GM19455 (cell line): ENCODE results near the gene GALNT16.
"Not testable (repeated sequence)": the region's sequence is repeated elsewhere in the genome, so short reads cannot be mapped to it uniquely, and the experiment has no call there.

Experiments used
- ATAC-seq: cut with Tn5 transposase; IDR thresholded peaks from one replicate; pipeline ENCODE4 v1.9.1; 2021; ENCODE audit not compliant: unreplicated experiment

The GALNT16 gene

DNA sequence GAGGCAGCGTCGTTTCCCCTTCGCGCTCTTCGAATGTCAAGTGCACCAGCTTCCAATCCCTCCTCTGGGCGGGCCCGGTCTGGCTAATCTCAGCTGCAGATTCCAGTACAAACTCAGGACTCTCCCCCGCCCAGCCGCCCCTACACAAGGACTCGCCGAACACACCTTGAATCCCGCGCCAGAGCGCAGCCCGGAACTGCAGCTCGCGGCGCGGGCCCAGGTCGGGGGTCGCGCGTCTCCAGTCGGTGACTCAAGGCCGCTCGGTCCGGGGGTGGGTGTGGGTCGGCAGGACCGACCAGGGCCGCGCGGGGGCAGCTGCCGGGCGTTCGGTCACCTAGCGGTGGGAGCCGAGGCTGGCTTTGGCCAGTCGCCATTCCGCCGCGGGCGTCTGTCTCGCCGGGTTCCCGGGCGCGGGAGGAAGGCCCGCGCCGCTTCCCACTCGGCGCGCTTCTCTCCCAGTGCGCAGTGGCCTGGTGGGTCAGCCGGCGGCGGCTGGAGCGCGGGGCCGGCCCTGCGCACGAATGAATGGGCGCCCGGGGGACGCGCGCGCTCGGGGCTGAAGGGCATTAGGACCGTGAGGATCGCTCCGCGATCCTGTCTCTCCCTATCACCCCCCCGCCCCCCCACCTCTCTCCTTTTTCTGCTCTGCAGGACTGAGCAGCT is at the start of gene GALNT16:
TSS of gene GALNT16 (plus strand) at position 632 of the 663 bp plus-strand sequence. CDS start 133 bp downstream, outside the sequence.
- ATAC-seq = no peak

- no peak for ATAC-seq
These were observed 45.6 kb upstream of the GALNT16 start for GRCh38 chr14:69214393-69214792.

DNA sequence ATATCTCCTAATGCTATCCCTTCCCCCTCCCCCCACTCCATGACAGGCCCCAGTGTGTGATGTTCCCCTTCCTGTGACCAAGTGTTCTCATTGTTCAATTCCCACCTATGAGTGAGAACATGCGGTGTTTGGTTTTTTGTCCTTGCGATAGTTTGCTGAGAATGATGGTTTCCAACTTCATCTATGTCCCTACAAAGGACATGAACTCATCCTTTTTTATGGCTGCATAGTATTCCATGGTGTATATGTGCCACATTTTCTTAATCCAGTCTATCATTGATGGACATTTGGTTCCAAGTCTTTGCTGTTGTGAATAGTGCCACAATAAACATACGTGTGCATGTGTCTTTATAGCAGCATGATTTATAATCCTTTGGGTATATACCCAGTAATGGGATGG is 42.3 kb upstream of the GALNT16 start:
- ATAC-seq = not testable (repeated sequence)

GRCh38 chr14:69224946-69225345 is 35.0 kb upstream of the GALNT16 start:
- no peak for ATAC-seq

GRCh38 chr14:69226178-69226577 is 33.8 kb upstream of the GALNT16 start:
- ATAC-seq = no peak

DNA sequence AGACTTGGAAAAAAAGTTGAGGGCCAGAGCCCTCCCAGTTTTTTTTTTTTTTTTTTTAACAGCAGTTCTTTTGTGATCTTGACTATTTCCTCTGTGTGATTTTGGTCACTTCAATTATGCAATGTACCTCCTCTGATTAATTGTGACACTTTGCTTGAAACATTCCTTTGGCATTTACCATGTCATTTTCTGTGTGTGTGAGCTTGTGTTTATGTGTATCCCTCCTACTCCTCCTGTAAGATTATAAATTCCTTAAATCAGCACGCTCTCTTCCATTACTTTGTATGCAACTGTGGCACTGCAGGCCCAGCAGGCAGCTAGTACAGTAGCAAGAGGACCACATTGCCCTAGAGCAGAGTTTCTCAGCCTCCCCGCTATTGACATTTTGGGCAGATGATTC is 33.2 kb upstream of the GALNT16 start:
- ATAC-seq = no peak

GRCh38 chr14:69231486-69231885 is 28.5 kb upstream of the GALNT16 start:
- no peak for ATAC-seq

DNA sequence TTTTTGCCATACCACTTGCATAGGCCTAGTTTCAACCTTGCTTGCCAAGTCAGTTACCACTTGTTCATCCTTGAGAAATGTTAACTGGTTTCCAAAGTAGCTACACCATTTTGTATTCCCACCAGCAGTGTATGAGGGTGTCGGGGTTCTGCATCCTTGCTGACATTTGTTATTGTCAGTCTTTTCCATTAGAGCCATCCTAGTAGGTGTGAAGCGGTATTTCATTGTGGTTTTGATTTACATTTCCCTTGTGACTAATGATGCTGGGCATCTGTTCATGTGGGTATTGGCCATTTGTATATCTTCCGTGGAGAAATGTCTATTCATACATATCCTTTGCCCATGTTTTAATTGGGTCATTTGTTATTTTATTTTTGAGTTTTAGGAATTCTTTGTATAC is 27.6 kb upstream of the GALNT16 start:
- no peak for ATAC-seq

- no peak for ATAC-seq
These were observed 25.9 kb upstream of the GALNT16 start for GRCh38 chr14:69234106-69234505.

DNA sequence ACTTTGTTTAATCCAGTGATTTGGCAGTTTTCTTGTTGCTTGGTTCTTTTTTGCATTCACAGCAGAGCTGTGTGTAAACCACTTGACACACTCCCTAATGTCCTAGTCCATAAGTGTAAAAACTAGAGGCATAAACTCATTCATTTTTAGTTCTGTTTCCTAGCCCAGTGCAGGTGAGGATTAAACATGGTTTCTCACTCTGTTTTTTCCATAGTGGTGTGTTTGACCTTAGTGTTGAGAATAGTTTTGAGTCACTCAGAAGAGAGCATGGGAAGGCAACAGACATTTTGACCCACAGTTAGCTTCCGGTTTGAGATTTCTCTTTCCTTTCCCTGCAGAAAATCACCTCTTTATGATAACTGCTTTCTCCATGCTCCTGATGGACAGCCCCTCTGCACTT is 24.2 kb upstream of the GALNT16 start:
- ATAC-seq = no peak

DNA sequence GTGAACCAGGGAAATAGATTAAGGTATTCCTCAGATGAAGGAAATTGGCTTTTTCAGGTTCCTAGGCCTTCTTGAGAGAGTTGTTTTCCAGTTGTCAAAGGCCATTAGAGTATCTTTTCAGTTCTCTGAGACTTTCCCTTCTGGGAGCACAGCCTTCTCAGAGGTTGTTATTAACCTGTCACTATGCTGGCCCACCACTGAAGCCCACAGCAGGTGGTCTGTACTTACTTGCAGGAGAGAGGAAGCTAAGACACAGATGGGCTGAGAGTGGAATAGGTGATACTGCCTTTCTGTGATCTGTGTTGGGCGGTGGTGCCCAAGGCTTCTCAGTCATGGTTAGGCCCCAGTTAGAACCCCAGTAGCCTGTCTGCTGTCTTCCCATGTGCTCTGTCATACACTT is 22.8 kb upstream of the GALNT16 start:
- no peak for ATAC-seq

- ATAC-seq = no peak
These were observed 22.4 kb upstream of the GALNT16 start for GRCh38 chr14:69237584-69237983.

- ATAC-seq = no peak
These were observed 21.1 kb upstream of the GALNT16 start for GRCh38 chr14:69238883-69239282.

DNA sequence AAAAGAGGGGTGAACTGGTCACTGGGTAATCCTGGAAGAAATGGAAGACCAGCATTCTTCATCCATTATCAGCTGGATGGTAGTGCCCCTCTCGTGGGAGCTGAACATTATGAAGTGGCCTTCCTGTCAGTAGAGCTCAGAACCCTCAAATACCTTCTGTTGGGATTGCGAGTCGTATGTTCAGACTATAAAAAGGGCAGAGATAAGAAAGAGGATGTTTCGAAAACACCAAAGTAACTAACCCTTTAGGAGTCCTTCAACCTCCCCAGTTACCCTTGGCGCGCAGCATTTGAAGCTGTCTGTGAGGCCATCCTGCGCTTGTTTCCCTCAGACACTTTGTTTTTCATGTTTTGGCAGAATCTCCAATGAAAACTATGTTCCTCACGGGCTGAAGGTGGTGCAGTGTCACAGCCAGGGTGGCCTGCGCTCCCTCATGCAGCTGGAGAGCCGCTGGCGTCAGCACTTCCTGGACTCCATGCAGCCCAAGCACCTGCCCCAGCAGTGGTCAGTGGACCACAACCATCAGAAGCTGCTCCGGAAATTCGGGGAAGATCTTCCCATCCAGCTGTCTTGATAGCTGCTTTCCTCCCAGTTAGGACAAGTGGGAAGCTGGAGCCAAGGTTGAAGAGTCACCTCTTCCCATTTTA is 19.3 kb upstream of the GALNT16 start:
- no peak for ATAC-seq

DNA sequence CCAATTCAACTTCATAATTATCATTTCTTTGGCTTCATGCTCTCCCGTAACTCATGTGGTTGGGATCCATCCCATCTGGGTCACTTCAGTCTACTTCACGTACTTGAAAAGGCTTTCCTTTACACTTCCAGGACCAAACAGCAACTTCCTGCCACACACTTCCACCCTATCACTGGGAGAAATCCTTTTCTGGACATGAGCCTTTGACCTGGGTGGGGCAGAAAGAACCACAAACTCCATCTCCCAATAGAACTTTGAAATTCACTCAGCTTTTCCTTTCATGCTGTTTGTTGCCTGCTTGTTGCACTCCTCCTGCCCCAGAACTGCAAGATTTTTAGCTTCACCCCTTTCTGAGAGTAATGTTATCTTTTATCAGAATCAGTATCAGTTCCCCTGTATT is 18.4 kb upstream of the GALNT16 start:
- no peak for ATAC-seq

DNA sequence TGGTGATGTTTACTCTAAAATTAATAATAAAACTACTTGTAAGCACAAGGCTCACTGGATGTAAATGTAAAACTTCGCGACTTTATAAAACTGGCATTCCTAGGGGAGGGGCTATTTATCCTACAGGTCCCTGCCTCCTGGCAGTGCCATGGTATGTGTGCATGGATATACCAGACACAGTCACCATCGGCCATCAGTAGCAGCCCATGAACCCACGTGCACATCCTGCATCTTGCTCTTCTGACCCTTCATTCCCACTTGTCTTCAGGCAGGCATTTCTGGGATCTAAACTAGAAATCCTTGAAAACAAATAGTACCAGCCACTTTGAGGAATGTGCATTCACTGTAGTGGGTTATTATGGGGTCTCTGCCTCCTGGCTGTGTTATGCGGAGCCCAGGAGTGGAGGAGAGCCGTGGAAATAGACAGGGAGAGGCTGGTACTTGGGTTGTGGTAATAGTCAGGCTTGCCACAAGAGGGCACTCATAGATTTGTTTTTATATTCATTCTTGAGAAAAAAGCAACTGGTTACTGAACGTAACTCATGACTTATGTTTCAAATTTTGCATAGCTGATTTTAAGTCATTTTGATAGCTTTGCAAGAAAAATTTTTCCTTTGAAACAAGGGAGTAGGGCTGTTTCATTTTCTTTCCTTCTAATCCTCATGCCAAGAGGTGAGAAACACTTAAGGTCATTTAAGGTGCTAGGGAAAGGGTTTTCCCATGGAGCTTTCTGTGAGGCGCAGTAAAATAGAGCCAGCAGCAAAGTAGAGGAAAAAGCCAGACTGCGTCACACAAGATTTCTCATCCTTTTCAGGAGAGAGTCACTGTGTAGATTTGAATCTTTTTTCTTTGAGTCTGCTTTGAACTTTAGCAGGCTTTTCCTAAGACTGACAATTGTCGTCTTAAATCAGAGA is 17.4 kb upstream of the GALNT16 start:
- no peak for ATAC-seq

DNA sequence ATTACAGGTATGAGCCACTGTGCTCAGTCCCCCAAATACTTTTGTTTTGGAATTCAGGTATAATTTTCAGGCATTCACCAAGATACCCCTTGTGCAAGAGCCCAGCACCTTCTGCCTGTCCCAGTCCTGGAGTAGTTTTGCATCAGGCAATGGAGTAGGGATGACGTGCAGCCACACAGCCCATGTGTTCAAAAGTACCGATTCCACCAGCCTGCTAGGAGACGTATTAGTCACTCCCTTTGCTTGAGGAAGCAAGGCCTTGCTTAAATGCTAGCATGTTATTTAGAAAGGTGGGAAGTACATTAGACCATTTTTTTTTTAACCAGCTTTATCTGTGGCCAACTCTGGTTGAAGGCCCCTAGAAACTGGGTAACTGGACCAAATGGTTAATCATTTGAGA is 15.0 kb upstream of the GALNT16 start:
- no peak for ATAC-seq

DNA sequence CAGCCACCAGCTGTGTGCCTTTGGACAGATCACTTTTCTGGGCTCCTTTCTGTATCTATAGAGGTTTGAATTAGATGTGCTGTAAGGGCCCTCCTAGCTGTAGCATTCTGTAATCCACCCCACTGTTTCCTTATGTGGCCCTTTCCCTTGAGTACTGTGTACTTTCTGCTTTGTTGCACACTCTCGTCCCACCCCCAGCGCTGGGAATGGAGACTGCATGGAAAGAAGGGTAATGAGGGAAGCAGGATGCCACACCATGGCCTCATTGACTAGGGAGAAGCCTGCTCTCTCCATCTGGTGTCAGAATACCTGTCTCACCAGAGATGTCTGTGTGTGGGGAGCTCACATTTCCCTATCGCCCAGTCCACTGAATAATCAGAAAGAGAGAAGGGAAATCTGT is 13.6 kb upstream of the GALNT16 start:
- ATAC-seq = no peak

GRCh38 chr14:69247676-69248440 is 12.1 kb upstream of the GALNT16 start:
- ATAC-seq = no peak

DNA sequence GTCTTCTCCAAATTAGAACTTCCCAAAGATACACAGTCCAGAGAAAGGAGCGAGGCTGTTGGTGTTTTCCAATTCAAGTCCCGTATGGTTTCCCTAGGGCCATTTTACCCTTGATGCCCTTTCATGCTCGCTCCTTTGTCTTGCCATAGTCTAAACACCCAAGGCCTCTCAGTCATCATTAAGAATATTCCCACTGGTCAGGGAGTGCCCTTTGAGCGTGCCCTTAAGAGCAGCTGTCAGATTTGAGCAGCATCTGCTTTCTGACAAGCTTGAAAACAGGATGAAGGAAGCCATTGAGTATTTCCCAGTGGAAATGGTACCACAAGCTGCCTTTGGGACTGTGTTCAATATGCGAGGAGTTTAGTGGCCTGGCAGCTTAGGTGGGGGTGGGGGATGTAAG is 10.4 kb upstream of the GALNT16 start:
- no peak for ATAC-seq

- ATAC-seq = no peak
These were observed 7.1 kb upstream of the GALNT16 start for GRCh38 chr14:69252851-69253250.
